CD4-positive, alpha-beta T cell treated with Interleukin-4 for 4 hours (primary cell): ENCODE data around the gene CSMD2.
"Not testable (repeated sequence)": the region's sequence is repeated elsewhere in the genome, so short reads cannot be mapped to it uniquely, and the experiment has no call there.

Experiments
- DNase-seq: peaks from one replicate; pipeline ENCODE4 v3.0.0-alpha.2; 2020

CSMD2 gene

GRCh38 chr1:34164771-34165391, at the start of gene CSMD2:
CSMD2 (minus strand) TSS chr1:34165230; CDS start chr1:34165097, 133 bp downstream.
- DNase-seq: no peak

GRCh38 chr1:34213956-34214355, 48.9 kb upstream of the CSMD2 start:
- no peak for DNase-seq

- no peak for DNase-seq
These were observed 47.6 kb upstream of the CSMD2 start for GRCh38 chr1:34212673-34213072.

GRCh38 chr1:34199927-34200326, 34.9 kb upstream of the CSMD2 start:
- DNase-seq: no peak

GRCh38 chr1:34192621-34193020, 27.6 kb upstream of the CSMD2 start:
- no peak for DNase-seq

GRCh38 chr1:34190692-34191091, 25.7 kb upstream of the CSMD2 start:
- DNase-seq: no peak

- DNase-seq: no peak
These were observed 24.0 kb upstream of the CSMD2 start for GRCh38 chr1:34188985-34189384.

GRCh38 chr1:34188418-34188817, 23.4 kb upstream of the CSMD2 start:
- no peak for DNase-seq

- no peak for DNase-seq
These were observed 21.9 kb upstream of the CSMD2 start for GRCh38 chr1:34186741-34187494.

GRCh38 chr1:34183381-34183780, 18.4 kb upstream of the CSMD2 start:
- not testable (repeated sequence) for DNase-seq

- no peak for DNase-seq
These were observed 13.0 kb upstream of the CSMD2 start for GRCh38 chr1:34178072-34178471.

GRCh38 chr1:34176830-34177603, 12.0 kb upstream of the CSMD2 start, which contains the start of gene C1orf94:
C1orf94 (plus strand) TSS chr1:34176907; CDS start chr1:34177790, 883 bp downstream.
- no peak for DNase-seq

GRCh38 chr1:34175744-34176143, 10.7 kb upstream of the CSMD2 start:
- no peak for DNase-seq

GRCh38 chr1:34167389-34167788, 2.4 kb upstream of the CSMD2 start:
- no peak for DNase-seq

GRCh38 chr1:34166625-34167361, 1.8 kb upstream of the CSMD2 start:
- DNase-seq: no peak

GRCh38 chr1:34166191-34166624, 1.2 kb upstream of the CSMD2 start:
- no peak for DNase-seq

- DNase-seq: no peak
These were observed 442 bp upstream of the CSMD2 start for GRCh38 chr1:34165422-34165921.

- no peak for DNase-seq
These were observed 968 bp downstream of the CSMD2 start for GRCh38 chr1:34163792-34164731.

GRCh38 chr1:34162852-34163766, 1.9 kb downstream of the CSMD2 start:
- no peak for DNase-seq

- no peak for DNase-seq
These were observed 8.3 kb downstream of the CSMD2 start for GRCh38 chr1:34156739-34157138.
